HG02870 (cell line): ENCODE measurements around the gene MED16.

Experiments
- ATAC-seq: cut with Tn5 transposase; IDR thresholded peaks from one replicate; pipeline ENCODE4 v1.9.1; 2021; ENCODE audit warnings: mild to moderate bottlenecking, moderate library complexity; ENCODE audit not compliant: unreplicated experiment

The MED16 gene

GRCh38 chr19:927780-928401, 34.9 kb upstream of the MED16 start:
- no peak for ATAC-seq

- no peak for ATAC-seq
Measured at GRCh38 chr19:927351-927779, 34.4 kb upstream of the MED16 start.

GRCh38 chr19:926589-927350, 33.8 kb upstream of the MED16 start:
- no peak for ATAC-seq

- no peak for ATAC-seq
Measured at GRCh38 chr19:926323-926588, 33.3 kb upstream of the MED16 start.

GRCh38 chr19:925526-926322, 32.7 kb upstream of the MED16 start, which contains the start of gene ARID3A:
ARID3A (plus strand) TSS chr19:926035; CDS start chr19:929529, 3,494 bp downstream.
- ATAC-seq, result peak; percentile 49

GRCh38 chr19:925087-925525, 32.1 kb upstream of the MED16 start:
- ATAC-seq, result peak; percentile 39

GRCh38 chr19:924553-925086, 31.6 kb upstream of the MED16 start:
- no peak for ATAC-seq

GRCh38 chr19:920051-920864, 27.3 kb upstream of the MED16 start:
- ATAC-seq, result no peak

- no peak for ATAC-seq
Measured at GRCh38 chr19:919199-920050, 26.4 kb upstream of the MED16 start.

GRCh38 chr19:918481-919198, 25.7 kb upstream of the MED16 start:
- ATAC-seq, result no peak

- ATAC-seq, result no peak
Measured at GRCh38 chr19:918152-918437, 25.1 kb upstream of the MED16 start.

- ATAC-seq, result no peak
Measured at GRCh38 chr19:917323-918151, 24.6 kb upstream of the MED16 start, which contains the start of gene KISS1R. KISS1R (plus strand) TSS chr19:917333; CDS start chr19:917503, 170 bp downstream.

GRCh38 chr19:916645-917322, 23.8 kb upstream of the MED16 start:
- ATAC-seq, result no peak

- ATAC-seq, result no peak
Measured at GRCh38 chr19:913080-913748, 20.2 kb upstream of the MED16 start, which contains the start of gene R3HDM4. R3HDM4 (minus strand) TSS chr19:913219; CDS start chr19:913157, 62 bp downstream.

- no peak for ATAC-seq
Measured at GRCh38 chr19:912181-913079, 19.4 kb upstream of the MED16 start.
